Liver (tissue), 9 donors: ENCODE results near the gene ACACA. TPM values are rescaled to one million over a fixed set of nuclear protein-coding genes. Genes with fewer than 3 reads are reported as not detected.

ENCODE experiments used
- DNase-seq: peaks from one replicate; pipeline ENCODE4 v3.0.0-alpha.2; 2017; ENCODE audit warnings: low spot score
- H3K27ac ChIP-seq, 2 donors: one replicate each; pipeline ENCODE4 v1.7.0; 2013; ENCODE audit warnings: inconsistent platforms in 2 of 2, low read length in 2 of 2, control low read depth in 1 of 2, low read depth in 1 of 2, mild to moderate bottlenecking in 1 of 2
- H3K27me3 ChIP-seq, 4 donors: one replicate each; pipeline versions ENCODE4 v1.6.1 to v1.7.0; 2013; ENCODE audit warnings: low read length in 3 of 4, inconsistent platforms in 1 of 4, mild to moderate bottlenecking in 1 of 4, moderate library complexity in 1 of 4; ENCODE audit not compliant: control insufficient read depth in 4 of 4, insufficient read depth in 4 of 4
- H3K36me3 ChIP-seq, 4 donors: one replicate each; pipeline versions ENCODE4 v1.6.1 to v1.7.0; 2013; ENCODE audit warnings: low read length in 3 of 4, mild to moderate bottlenecking in 3 of 4, low read depth in 1 of 4, moderate library complexity in 1 of 4; ENCODE audit not compliant: control insufficient read depth in 4 of 4, insufficient read depth in 3 of 4
- H3K4me1 ChIP-seq, 4 donors: one replicate each; pipeline versions ENCODE4 v1.6.1 to v1.7.0; 2013; ENCODE audit warnings: low read length in 3 of 4, mild to moderate bottlenecking in 3 of 4, moderate library complexity in 1 of 4; ENCODE audit not compliant: control insufficient read depth in 4 of 4, insufficient read depth in 4 of 4
- H3K4me3 ChIP-seq, 3 donors: one replicate each; pipeline versions ENCODE4 v1.6.1 to v1.7.0; 2013; ENCODE audit warnings: low read length in 3 of 3, control low read depth in 1 of 3, low read depth in 1 of 3, mild to moderate bottlenecking in 1 of 3
- H3K9ac ChIP-seq, 2 donors: one replicate each; pipeline ENCODE4 v1.7.0; 2013; ENCODE audit warnings: low read length in 2 of 2, mild to moderate bottlenecking in 2 of 2, moderate library complexity in 2 of 2, control low read depth in 1 of 2, low read depth in 1 of 2
- H3K9me3 ChIP-seq, 4 donors: one replicate each; pipeline versions ENCODE4 v1.6.1 to v1.7.0; 2013; ENCODE audit warnings: low read length in 3 of 4; ENCODE audit not compliant: control insufficient read depth in 4 of 4
- ATF3 ChIP-seq: IDR thresholded peaks from 2 replicates; pipeline ENCODE4 v1.6.1; 2016; ENCODE audit warnings: antibody characterized with exemption
- CTCF ChIP-seq: fragments of 150-350 bp; IDR thresholded peaks from 2 replicates; pipeline ENCODE4 v1.5.1; 2017; ENCODE audit warnings: improper control_type of control experiment, low read depth, low read length; ENCODE audit not compliant: missing input control
- EGR1 ChIP-seq, 2 donors: IDR thresholded peaks; 2 replicates each; pipeline ENCODE4 v1.6.1; 2016 to 2018; ENCODE audit warnings: antibody characterized with exemption in 2 of 2, low read depth in 2 of 2
- FOXA2 ChIP-seq: IDR thresholded peaks from 2 replicates; pipeline ENCODE4 v1.6.1; 2016; ENCODE audit warnings: antibody characterized with exemption
- GABPA ChIP-seq, 2 donors: IDR thresholded peaks in 1 of 2; conservative IDR thresholded peaks in 1 of 2; 2 replicates each; pipeline ENCODE4 v1.6.1; 2016; ENCODE audit warnings: antibody characterized with exemption in 2 of 2, mild to moderate bottlenecking in 1 of 2, moderate library complexity in 1 of 2
- HNF4A ChIP-seq, 2 donors: conservative IDR thresholded peaks; 2 replicates each; pipeline ENCODE4 v1.6.1; 2016; ENCODE audit warnings: antibody characterized with exemption in 2 of 2, mild to moderate bottlenecking in 2 of 2
- JUND ChIP-seq, 2 donors: IDR thresholded peaks; 2 replicates each; pipeline ENCODE4 v1.6.1; 2016; ENCODE audit warnings: antibody characterized with exemption in 2 of 2
- MAX ChIP-seq: IDR thresholded peaks from 2 replicates; pipeline ENCODE4 v1.6.1; 2016; ENCODE audit warnings: antibody characterized with exemption
- REST ChIP-seq: IDR thresholded peaks from 2 replicates; pipeline ENCODE4 v1.6.1; 2016; ENCODE audit warnings: antibody characterized with exemption, mild to moderate bottlenecking
- RXRA ChIP-seq, 2 donors: IDR thresholded peaks; 2 replicates each; pipeline ENCODE4 v1.6.1; 2017 to 2018; ENCODE audit warnings: antibody characterized with exemption in 2 of 2, mild to moderate bottlenecking in 1 of 2
- SP1 ChIP-seq: IDR thresholded peaks from 2 replicates; pipeline ENCODE4 v1.6.1; 2018; ENCODE audit warnings: antibody characterized with exemption, mild to moderate bottlenecking
- TAF1 ChIP-seq: conservative IDR thresholded peaks from 2 replicates; pipeline ENCODE4 v1.6.1; 2016; ENCODE audit warnings: antibody characterized with exemption, mild to moderate bottlenecking
- YY1 ChIP-seq: IDR thresholded peaks from 2 replicates; pipeline ENCODE4 v1.6.1; 2016; ENCODE audit warnings: antibody characterized with exemption, mild to moderate bottlenecking
- WGBS: extraction: QIAGEN DNeasy Blood & Tissue Kit; methylation state at CpG from one replicate; pipeline ENCODE4 v1.1.7; 2013; 5-methylcytosine and 5-hydroxymethylcytosine counted together
- polyA plus RNA-seq, 2 donors: library from polyadenylated mRNA; stranded (reverse) in 1 of 2; unstranded in 1 of 2; fragments of 200-250 nt in 1 of 2; fragments of >200 nt in 1 of 2; fragmentation: Nextera tagmentation in 1 of 2; extraction: Ambion mirVana in 1 of 2; gene quantifications; one replicate each; pipeline versions ENCODE4 v1.2.1 to v1.2.3, GENCODE V29; 2013 to 2015
- total RNA-seq, 2 donors: library from RNA; depleted of rRNA; stranded (reverse); fragments of >200 nt; gene quantifications; one replicate each; pipeline ENCODE4 v1.2.3, GENCODE V29; 2014
- donor health status: healthy.
- donor health status: healthy.
- donor health status: healthy.
- donor health status: healthy.
- donor health status: healthy.

The ACACA gene
- total and polyA plus RNA-seq, 4 donors = 14.8 to 49.5 (median 31.2) TPM

- TF ChIP-seq SP1 = no peak
- TF ChIP-seq CTCF = no peak
- no peak for TF ChIP-seq EGR1 (IDR thresholded peaks at IDR 0.05; ENCODE audit: low read depth in 2 of 2)
- TF ChIP-seq JUND (IDR thresholded peaks at IDR 0.05) = no peak
- no peak for TF ChIP-seq REST
- TF ChIP-seq GABPA (IDR thresholded peaks at IDR 0.05 in 1 of 2, conservative IDR thresholded peaks at IDR 0.05 in 1 of 2) = no peak
- TF ChIP-seq FOXA2 = no peak
- Histone ChIP-seq H3K9me3 (no peaks in the 10 kb centered on the region), H3K4me1 (no peaks in the 10 kb centered on the region), H3K27me3 (no peaks in the 10 kb centered on the region), H3K9ac (no peak overlapping the region), H3K36me3 (peaks cover 3 to 11% (median 10%) of the 10 kb centered on the region in 4 donors), H3K4me3 (no peak overlapping the region), H3K27ac (no peak overlapping the region)
- DNase-seq = no peak
- WGBS = 81% methylated on average over 5 of the region's 5 CpGs
Measured at GRCh38 chr17:37081287-37081686, 325.3 kb downstream of the ACACA start.

- WGBS = 95% methylated on average over 1 of the region's 1 CpG
- TF ChIP-seq ATF3 (peak; percentile 48), HNF4A (conservative IDR thresholded peaks at IDR 0.05) (peak in 1 of 2 donors; percentile 40), MAX (no peak), RXRA (IDR thresholded peaks at IDR 0.05) (peak; percentile 91 to 95), YY1 (no peak)
- H3K9me3 ChIP-seq = no peaks in the 10 kb centered on the region
- no peak overlapping the region for H3K9ac ChIP-seq
- H3K4me3 ChIP-seq = no peak overlapping the region
- H3K27me3 ChIP-seq = no peaks in the 10 kb centered on the region
- H3K36me3 ChIP-seq = peaks cover 0 to 3% (median 0%) of the 10 kb centered on the region in 4 donors
- no peak for DNase-seq
- H3K27ac ChIP-seq = no peak overlapping the region
- no peaks in the 10 kb centered on the region for H3K4me1 ChIP-seq
Measured at GRCh38 chr17:37079735-37080134, 326.9 kb downstream of the ACACA start.

- no peak for DNase-seq
- Histone ChIP-seq H3K4me1 (no peaks in the 10 kb centered on the region), H3K9ac (no peak overlapping the region), H3K27me3 (no peaks in the 10 kb centered on the region), H3K27ac (no peak overlapping the region), H3K9me3 (no peaks in the 10 kb centered on the region), H3K36me3 (no peaks in the 10 kb centered on the region), H3K4me3 (no peak overlapping the region)
- WGBS = 96% methylated on average over 2 of the region's 2 CpGs
- no peak for TF ChIP-seq FOXA2
- no peak for TF ChIP-seq CTCF
- TF ChIP-seq GABPA (IDR thresholded peaks at IDR 0.05 in 1 of 2, conservative IDR thresholded peaks at IDR 0.05 in 1 of 2) = no peak
- TF ChIP-seq REST = no peak
- no peak for TF ChIP-seq EGR1 (IDR thresholded peaks at IDR 0.05; ENCODE audit: low read depth in 2 of 2)
- no peak for TF ChIP-seq MAX
- no peak for TF ChIP-seq TAF1
Measured at GRCh38 chr17:37079065-37079708, 327.4 kb downstream of the ACACA start.
